GM12878 (cell line): ENCODE results near the gene RNF167. TPM values are rescaled to one million over a fixed set of nuclear protein-coding genes. Genes with fewer than 3 reads are reported as not detected.

Experiments used
- CHD1 ChIP-seq: IDR thresholded peaks from 2 replicates; pipeline ENCODE4 v1.6.1; 2012; ENCODE audit warnings: low read depth, low read length, improper control_type of control experiment
- ESRRA ChIP-seq: IDR thresholded peaks from 2 replicates; pipeline ENCODE4 v1.6.1; 2012; ENCODE audit warnings: mild to moderate bottlenecking, low read length, improper control_type of control experiment
- EZH2 ChIP-seq: IDR thresholded peaks from 2 replicates; pipeline ENCODE4 v1.6.1; 2012; ENCODE audit warnings: low read depth, mild to moderate bottlenecking, control low read depth, inconsistent platforms, low read length, borderline replicate concordance; ENCODE audit not compliant: control insufficient read depth
- FOXK2 ChIP-seq: fragments of 450-650 bp; IDR thresholded peaks from 2 replicates; pipeline ENCODE4 v1.6.1; 2017; ENCODE audit warnings: mild to moderate bottlenecking, moderate library complexity
- JUNB ChIP-seq: IDR thresholded peaks from 2 replicates; pipeline ENCODE4 v1.6.1; 2016; ENCODE audit warnings: antibody characterized with exemption, mild to moderate bottlenecking
- MEF2A ChIP-seq: IDR thresholded peaks from 2 replicates; pipeline ENCODE4 v1.6.1; 2011; ENCODE audit warnings: low read depth, mild to moderate bottlenecking, low read length, moderate library complexity; ENCODE audit not compliant: insufficient read depth
- MXI1 ChIP-seq: fragments of 150-350 bp; IDR thresholded peaks from 2 replicates; pipeline ENCODE4 v1.6.1; 2011; ENCODE audit warnings: low read depth, mild to moderate bottlenecking, inconsistent platforms, low read length, improper control_type of control experiment
- NR2C1 ChIP-seq: fragments of 450-650 bp; IDR thresholded peaks from 2 replicates; pipeline ENCODE4 v1.6.1; 2017; ENCODE audit warnings: antibody characterized with exemption, mild to moderate bottlenecking, moderate library complexity
- POU2F2 ChIP-seq: IDR thresholded peaks from 3 replicates; pipeline ENCODE4 v1.6.1; 2011; ENCODE audit warnings: low read depth, mild to moderate bottlenecking, low read length, borderline replicate concordance
- PRDM15 ChIP-seq: fragments of 450-650 bp; formaldehyde crosslinking; IDR thresholded peaks from 2 replicates; pipeline ENCODE4 v1.4.0; 2020; ENCODE audit warnings: mild to moderate bottlenecking, moderate library complexity
- RAD51 ChIP-seq: fragments of 450-650 bp; IDR thresholded peaks from 2 replicates; pipeline ENCODE4 v1.6.1; 2016; ENCODE audit warnings: moderate library complexity, mild to moderate bottlenecking, inconsistent platforms
- RB1 ChIP-seq: fragments of 450-650 bp; formaldehyde crosslinking; IDR thresholded peaks from 2 replicates; pipeline ENCODE4 v1.6.1; 2017; ENCODE audit warnings: mild to moderate bottlenecking, borderline replicate concordance
- RBBP5 ChIP-seq: fragments of 200-600 bp; sonication (generic); conservative IDR thresholded peaks from 2 replicates; pipeline ENCODE4 v1.6.1; 2016
- RELA ChIP-seq: fragments of 450-650 bp; IDR thresholded peaks from 2 replicates; pipeline ENCODE4 v1.8.0; 2014; ENCODE audit warnings: borderline replicate concordance; ENCODE audit not compliant: partially characterized antibody
- RFX5 ChIP-seq: IDR thresholded peaks from 2 replicates; pipeline ENCODE4 v1.6.1; 2011; ENCODE audit warnings: low read depth, low read length, improper control_type of control experiment
- RUNX3 ChIP-seq: IDR thresholded peaks from 2 replicates; pipeline ENCODE4 v1.6.1; 2012; ENCODE audit warnings: low read length, inconsistent platforms
- SIX5 ChIP-seq: IDR thresholded peaks from 2 replicates; pipeline ENCODE4 v1.6.1; 2011; ENCODE audit warnings: mild to moderate bottlenecking, low read depth, low read length, moderate library complexity; ENCODE audit not compliant: severe bottlenecking
- SMC3 ChIP-seq: IDR thresholded peaks from 2 replicates; pipeline ENCODE4 v1.6.1; 2011; ENCODE audit warnings: low read length, improper control_type of control experiment, borderline replicate concordance
- SRF ChIP-seq, 2 experiments: IDR thresholded peaks; 2 replicates each; pipeline ENCODE4 v1.6.1; 2011; ENCODE audit warnings: low read depth in 2 of 2, low read length in 2 of 2, mild to moderate bottlenecking in 1 of 2, moderate library complexity in 1 of 2
- TBL1XR1 ChIP-seq: IDR thresholded peaks from 2 replicates; pipeline ENCODE4 v1.6.1; 2012; ENCODE audit warnings: low read depth, low read length, improper control_type of control experiment
- polyA plus RNA-seq, 11 experiments: library from polyadenylated mRNA; depleted of rRNA in 4 of 11; unstranded in 6 of 11; stranded (reverse) in 5 of 11; fragments of >200 nt; fragmentation: Nextera tagmentation in 4 of 11; fragmentation: Illumina TruSeq in 1 of 11; extraction: Ambion mirVana in 4 of 11; extraction: Trizol in 1 of 11; gene quantifications; 1 replicate in 1 of 11; 2 replicates in 10 of 11; pipeline versions ENCODE4 v1.2.1 to v1.2.3, GENCODE V29; 2011 to 2016; ENCODE audit warnings: inconsistent platforms in 2 of 11, missing spikeins in 2 of 11, low read depth in 1 of 11
- total RNA-seq, 4 experiments: library from RNA; depleted of rRNA in 3 of 4; stranded (reverse); fragments of >200 nt in 3 of 4; fragmentation: Illumina TruSeq in 1 of 4; extraction: Trizol in 1 of 4; gene quantifications; 2 replicates each; pipeline versions ENCODE4 v1.2.1 to v1.2.3, GENCODE V29; 2013 to 2021
- TF ChIP-seq, protein P1 (sequence below): fragments of 450-650 bp; IDR thresholded peaks from 2 replicates; pipeline ENCODE4 v1.6.1; 2017; ENCODE audit warnings: mild to moderate bottlenecking, low read depth, inconsistent platforms; ENCODE audit not compliant: poor library complexity, severe bottlenecking
- TF ChIP-seq, protein P2 (sequence below): IDR thresholded peaks from 2 replicates; pipeline ENCODE4 v1.6.1; 2011; ENCODE audit warnings: borderline replicate concordance, low read depth, mild to moderate bottlenecking, moderate library complexity, mixed read lengths, low read length; ENCODE audit not compliant: insufficient read depth; ENCODE audit errors: extremely low read length
- TF ChIP-seq, protein P3 (sequence below): fragments of 450-650 bp; IDR thresholded peaks from 2 replicates; pipeline ENCODE4 v1.6.1; 2018; ENCODE audit warnings: mild to moderate bottlenecking, low read depth, moderate library complexity; ENCODE audit not compliant: partially characterized antibody

RNF167 gene
- total and polyA plus RNA-seq, 10 of the 15 experiments (the other 5 are each of a cell fraction or from before 2014, with no cell fraction given), result 33.6 to 147 (median 57.6) TPM

- TF ChIP-seq PRDM15 (CRISPR knock-in tag) (no peak), RAD51 (no peak), JUNB (no peak), FOXK2 (no peak), RFX5 (no peak), POU2F2 (no peak), SRF (IDR thresholded peaks at IDR 0.05; ENCODE audit: low read depth in 2 of 2, low read length in 2 of 2) (peak in 1 of 2 experiments; percentile 60; a peak in 1 of 4 replicates), EZH2 (no peak), ESRRA (no peak), NR2C1 (no peak), RBBP5 (no peak), RB1 (no peak), CHD1 (no peak), RELA (peak; percentile 56), TBL1XR1 (no peak), SIX5 (no peak), MXI1 (no peak), RUNX3 (peak; percentile 82), MEF2A (no peak), SMC3 (no peak)
- TF ChIP-seq, protein P1, sequence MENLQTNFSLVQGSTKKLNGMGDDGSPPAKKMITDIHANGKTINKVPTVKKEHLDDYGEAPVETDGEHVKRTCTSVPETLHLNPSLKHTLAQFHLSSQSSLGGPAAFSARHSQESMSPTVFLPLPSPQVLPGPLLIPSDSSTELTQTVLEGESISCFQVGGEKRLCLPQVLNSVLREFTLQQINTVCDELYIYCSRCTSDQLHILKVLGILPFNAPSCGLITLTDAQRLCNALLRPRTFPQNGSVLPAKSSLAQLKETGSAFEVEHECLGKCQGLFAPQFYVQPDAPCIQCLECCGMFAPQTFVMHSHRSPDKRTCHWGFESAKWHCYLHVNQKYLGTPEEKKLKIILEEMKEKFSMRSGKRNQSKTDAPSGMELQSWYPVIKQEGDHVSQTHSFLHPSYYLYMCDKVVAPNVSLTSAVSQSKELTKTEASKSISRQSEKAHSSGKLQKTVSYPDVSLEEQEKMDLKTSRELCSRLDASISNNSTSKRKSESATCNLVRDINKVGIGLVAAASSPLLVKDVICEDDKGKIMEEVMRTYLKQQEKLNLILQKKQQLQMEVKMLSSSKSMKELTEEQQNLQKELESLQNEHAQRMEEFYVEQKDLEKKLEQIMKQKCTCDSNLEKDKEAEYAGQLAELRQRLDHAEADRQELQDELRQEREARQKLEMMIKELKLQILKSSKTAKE, result no peak
- TF ChIP-seq, protein P2, sequence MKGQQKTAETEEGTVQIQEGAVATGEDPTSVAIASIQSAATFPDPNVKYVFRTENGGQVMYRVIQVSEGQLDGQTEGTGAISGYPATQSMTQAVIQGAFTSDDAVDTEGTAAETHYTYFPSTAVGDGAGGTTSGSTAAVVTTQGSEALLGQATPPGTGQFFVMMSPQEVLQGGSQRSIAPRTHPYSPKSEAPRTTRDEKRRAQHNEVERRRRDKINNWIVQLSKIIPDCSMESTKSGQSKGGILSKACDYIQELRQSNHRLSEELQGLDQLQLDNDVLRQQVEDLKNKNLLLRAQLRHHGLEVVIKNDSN, result no peak
- TF ChIP-seq, protein P3, sequence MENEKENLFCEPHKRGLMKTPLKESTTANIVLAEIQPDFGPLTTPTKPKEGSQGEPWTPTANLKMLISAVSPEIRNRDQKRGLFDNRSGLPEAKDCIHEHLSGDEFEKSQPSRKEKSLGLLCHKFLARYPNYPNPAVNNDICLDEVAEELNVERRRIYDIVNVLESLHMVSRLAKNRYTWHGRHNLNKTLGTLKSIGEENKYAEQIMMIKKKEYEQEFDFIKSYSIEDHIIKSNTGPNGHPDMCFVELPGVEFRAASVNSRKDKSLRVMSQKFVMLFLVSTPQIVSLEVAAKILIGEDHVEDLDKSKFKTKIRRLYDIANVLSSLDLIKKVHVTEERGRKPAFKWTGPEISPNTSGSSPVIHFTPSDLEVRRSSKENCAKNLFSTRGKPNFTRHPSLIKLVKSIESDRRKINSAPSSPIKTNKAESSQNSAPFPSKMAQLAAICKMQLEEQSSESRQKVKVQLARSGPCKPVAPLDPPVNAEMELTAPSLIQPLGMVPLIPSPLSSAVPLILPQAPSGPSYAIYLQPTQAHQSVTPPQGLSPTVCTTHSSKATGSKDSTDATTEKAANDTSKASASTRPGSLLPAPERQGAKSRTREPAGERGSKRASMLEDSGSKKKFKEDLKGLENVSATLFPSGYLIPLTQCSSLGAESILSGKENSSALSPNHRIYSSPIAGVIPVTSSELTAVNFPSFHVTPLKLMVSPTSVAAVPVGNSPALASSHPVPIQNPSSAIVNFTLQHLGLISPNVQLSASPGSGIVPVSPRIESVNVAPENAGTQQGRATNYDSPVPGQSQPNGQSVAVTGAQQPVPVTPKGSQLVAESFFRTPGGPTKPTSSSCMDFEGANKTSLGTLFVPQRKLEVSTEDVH, result no peak
These were observed 8.1 kb upstream of the RNF167 start, which contains the start of gene GP1BA (continued) for GRCh38 chr17:4931963-4932362.
